ENCODE results near the gene ORAI1. TPM values are rescaled to one million over a fixed set of nuclear protein-coding genes. Genes with fewer than 3 reads are reported as not detected.
"Not testable (repeated sequence)": the region's sequence is repeated elsewhere in the genome, so short reads cannot be mapped to it uniquely, and the experiment has no call there.

Gene ORAI1
- total and polyA plus RNA-seq, 7 donors, result 5.3 to 24.9 (median 9.6) TPM

DNA sequence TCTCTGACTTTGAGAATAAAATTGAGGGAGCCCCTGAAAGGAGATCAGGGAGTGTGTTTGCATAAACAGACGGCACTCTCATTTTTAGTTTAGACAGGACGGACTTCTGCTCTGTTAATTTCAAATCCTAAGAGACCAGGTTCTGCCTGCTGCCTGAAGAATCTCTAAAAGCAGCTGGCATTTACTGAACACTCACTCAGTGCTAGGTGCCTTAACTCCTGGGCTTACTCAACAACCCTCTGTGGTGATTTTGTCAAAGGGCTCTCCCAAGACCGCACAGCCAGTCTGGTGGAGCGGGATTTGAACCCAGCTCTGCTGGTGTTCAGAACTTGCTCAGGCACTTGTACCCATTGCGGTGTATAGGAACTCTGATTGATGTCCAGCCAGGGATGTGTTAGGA lies 2.2 kb downstream of the ORAI1 start:
- no peak for TF ChIP-seq POLR2A (IDR thresholded peaks at IDR 0.05)
- no peak for TF ChIP-seq EP300 (IDR thresholded peaks at IDR 0.05)
- TF ChIP-seq POLR2AphosphoS5 (IDR thresholded peaks at IDR 0.05), result no peak
- intact Hi-C loops (cut with DNase I), result loop anchor here (5.0 kb wide), 2 partner anchors 44 to 126 kb away; no protein-coding TSS in a partner anchor
- no peaks in the 10 kb centered on the region for H3K9me3 ChIP-seq
- peaks cover 0 to 63% (median 51%) of the 10 kb centered on the region in 4 donors for H3K4me1 ChIP-seq
- H3K27ac ChIP-seq, result peak overlapping the region; percentile 89 to 95 (median 92)
- H3K27me3 ChIP-seq, result no peaks in the 10 kb centered on the region
- no peak for DNase-seq
- WGBS, 2 donors, result 62% methylated on average over 5 of the region's 5 CpGs
- H3K4me3 ChIP-seq, result peak overlapping the region in 2 of 4 donors; percentile 64 to 70
- no peaks in the 10 kb centered on the region for H3K36me3 ChIP-seq

DNA sequence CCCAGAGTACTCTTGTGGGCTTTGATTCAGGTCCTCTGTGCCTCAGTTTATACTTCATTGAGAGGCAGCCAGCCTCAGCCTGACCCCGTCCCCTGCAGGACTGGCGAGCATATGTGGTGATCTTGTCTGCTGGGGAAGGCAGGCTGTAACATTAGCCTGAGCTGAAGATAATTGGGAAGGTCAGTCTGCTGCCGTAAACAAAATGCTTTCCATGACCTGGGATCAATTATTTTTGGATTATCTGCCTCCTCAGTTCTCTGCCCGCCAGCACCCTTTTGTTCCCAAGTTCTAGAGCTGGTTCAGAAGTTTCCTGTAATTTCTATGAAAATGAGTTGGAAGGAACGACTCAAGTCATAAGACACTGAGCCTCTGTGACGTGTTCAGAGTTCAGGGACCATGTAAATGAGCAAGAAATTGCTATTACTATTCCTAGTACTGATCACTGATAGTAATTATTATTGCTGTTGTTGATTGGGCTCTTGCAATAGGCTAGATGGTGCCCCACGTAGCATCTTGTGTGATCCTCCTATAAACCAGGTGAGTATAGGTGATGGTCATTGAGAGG lies 4.5 kb downstream of the ORAI1 start:
- no peak for TF ChIP-seq POLR2AphosphoS5 (IDR thresholded peaks at IDR 0.05)
- TF ChIP-seq POLR2A (IDR thresholded peaks at IDR 0.05), result no peak
- no peak for TF ChIP-seq EP300 (IDR thresholded peaks at IDR 0.05)
- TF ChIP-seq, protein P1, sequence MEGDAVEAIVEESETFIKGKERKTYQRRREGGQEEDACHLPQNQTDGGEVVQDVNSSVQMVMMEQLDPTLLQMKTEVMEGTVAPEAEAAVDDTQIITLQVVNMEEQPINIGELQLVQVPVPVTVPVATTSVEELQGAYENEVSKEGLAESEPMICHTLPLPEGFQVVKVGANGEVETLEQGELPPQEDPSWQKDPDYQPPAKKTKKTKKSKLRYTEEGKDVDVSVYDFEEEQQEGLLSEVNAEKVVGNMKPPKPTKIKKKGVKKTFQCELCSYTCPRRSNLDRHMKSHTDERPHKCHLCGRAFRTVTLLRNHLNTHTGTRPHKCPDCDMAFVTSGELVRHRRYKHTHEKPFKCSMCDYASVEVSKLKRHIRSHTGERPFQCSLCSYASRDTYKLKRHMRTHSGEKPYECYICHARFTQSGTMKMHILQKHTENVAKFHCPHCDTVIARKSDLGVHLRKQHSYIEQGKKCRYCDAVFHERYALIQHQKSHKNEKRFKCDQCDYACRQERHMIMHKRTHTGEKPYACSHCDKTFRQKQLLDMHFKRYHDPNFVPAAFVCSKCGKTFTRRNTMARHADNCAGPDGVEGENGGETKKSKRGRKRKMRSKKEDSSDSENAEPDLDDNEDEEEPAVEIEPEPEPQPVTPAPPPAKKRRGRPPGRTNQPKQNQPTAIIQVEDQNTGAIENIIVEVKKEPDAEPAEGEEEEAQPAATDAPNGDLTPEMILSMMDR (IDR thresholded peaks at IDR 0.05), result no peak
- no peaks in the 10 kb centered on the region for H3K36me3 ChIP-seq
- H3K27me3 ChIP-seq, result no peaks in the 10 kb centered on the region
- intact Hi-C loops (cut with DNase I), result no loop called here
- WGBS, 2 donors, result 85 to 92% methylated on average over 7 of the region's 7 CpGs
- DNase-seq, result no peak
- H3K9me3 ChIP-seq, result no peaks in the 10 kb centered on the region
- H3K4me1 ChIP-seq, result peaks cover 0 to 53% (median 42%) of the 10 kb centered on the region in 4 donors
- H3K27ac ChIP-seq, result no peak overlapping the region
- H3K4me3 ChIP-seq, result no peak overlapping the region

DNA sequence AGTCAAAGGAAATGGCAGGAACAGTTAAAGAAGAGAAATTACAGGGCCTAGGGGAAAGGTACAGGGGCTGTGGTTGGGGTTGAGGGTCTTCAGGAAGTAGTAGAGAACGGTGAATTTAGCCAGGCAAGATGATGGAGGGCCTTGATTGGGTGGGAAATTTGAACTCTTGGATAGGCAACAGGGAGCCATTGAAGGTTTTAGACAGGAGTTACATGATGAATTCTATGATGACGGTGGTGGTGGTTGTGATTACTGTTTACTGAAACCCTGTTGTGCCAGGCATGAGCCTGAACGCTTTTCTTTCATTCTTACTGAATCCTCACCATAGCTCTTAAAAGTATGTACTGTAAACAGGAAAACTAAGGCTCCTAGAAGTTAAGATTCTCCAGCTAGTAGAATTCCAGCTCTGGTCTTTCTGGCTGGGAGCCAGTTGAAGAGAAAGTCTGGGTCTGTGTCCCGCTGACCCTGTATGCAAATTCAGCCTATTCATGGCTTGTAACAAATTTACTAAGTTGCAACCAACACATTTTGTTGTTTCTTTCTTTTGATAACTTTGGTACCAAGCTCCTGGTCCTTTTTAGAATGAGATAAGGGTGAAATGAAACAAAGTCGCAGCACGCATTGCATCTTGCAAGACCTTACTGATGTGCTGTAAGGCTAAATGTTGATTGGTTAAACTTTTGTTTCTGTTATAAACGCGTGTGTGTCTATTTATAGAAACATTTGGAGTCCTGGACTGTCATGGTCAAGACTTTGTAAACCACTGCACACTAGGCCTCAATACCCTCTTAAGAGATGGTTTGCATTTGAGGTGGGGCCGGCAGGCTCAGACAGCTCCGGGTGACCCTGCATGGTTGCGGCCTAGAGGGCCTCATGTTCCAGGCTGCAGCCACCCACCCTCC lies 6.0 kb downstream of the ORAI1 start:
- Histone ChIP-seq H3K27ac (peak overlapping the region in 3 of 4 donors; percentile 44 to 58 (median 44)), H3K4me1 (peaks cover 0 to 49% (median 38%) of the 10 kb centered on the region in 4 donors)
- intact Hi-C loops (cut with DNase I), result no loop called here

DNA sequence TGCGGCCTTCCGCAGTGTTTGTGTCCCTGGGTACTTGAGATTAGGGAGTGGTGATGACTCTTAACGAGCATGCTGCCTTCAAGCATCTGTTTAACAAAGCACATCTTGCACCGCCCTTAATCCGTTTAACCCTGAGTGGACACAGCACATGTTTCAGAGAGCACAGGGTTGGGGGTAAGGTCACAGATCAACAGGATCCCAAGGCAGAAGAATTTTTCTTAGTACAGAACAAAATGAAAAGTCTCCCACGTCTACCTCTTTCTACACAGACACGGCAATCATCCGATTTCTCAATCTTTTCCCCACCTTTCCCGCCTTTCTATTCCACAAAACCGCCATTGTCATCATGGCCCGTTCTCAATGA lies 7.5 kb downstream of the ORAI1 start:
- H3K9me3 ChIP-seq; H3K4me3 ChIP-seq; DNase-seq; H3K27me3 ChIP-seq; intact Hi-C loops (cut with DNase I); H3K27ac ChIP-seq; H3K36me3 ChIP-seq: not testable (repeated sequence)
- H3K4me1 ChIP-seq, result peaks cover 0 to 41% (median 24%) of the 10 kb centered on the region in 4 donors
- 94 to 98% methylated on average over 5 to 6 of the region's 11 CpGs for WGBS, 2 donors

More for the DNA sequence above, 6.0 kb downstream of the ORAI1 start:
- WGBS, 2 donors, result 64 to 78% methylated on average over 11 of the region's 11 CpGs
- no peak overlapping the region for H3K4me3 ChIP-seq
- H3K36me3 ChIP-seq, result no peaks in the 10 kb centered on the region
- TF ChIP-seq EP300 (IDR thresholded peaks at IDR 0.05) (no peak), POLR2AphosphoS5 (IDR thresholded peaks at IDR 0.05) (no peak), POLR2A (IDR thresholded peaks at IDR 0.05) (no peak)
- TF ChIP-seq, protein P1 (IDR thresholded peaks at IDR 0.05), result no peak
- no peaks in the 10 kb centered on the region for H3K27me3 ChIP-seq
- no peaks in the 10 kb centered on the region for H3K9me3 ChIP-seq
- DNase-seq, result no peak

DNA sequence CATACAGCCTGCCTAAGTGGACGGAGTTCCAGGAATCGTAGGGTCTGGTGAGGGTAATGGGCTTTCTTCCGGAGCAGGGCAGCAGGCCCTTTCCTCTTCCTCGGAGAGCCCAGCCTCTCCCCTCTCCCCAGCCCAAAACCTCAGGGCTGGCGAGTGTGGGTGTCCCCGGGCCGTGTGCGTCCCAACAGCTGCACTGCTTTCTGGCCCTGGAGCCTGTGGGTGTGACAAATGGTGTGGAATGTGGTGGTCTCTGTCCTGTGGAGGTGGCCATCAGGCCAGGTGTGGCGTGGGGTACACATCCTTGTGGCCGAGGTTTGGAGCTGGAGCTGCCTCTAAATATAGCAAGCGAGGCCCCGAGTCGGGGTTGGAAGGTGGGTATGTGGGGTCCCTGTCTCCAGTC lies 8.5 kb downstream of the ORAI1 start:
- no peak for DNase-seq
- Histone ChIP-seq H3K4me1 (peaks cover 0 to 33% (median 20%) of the 10 kb centered on the region in 4 donors), H3K4me3 (no peak overlapping the region), H3K9me3 (no peaks in the 10 kb centered on the region), H3K27me3 (no peaks in the 10 kb centered on the region), H3K27ac (no peak overlapping the region), H3K36me3 (no peaks in the 10 kb centered on the region)
- 72 to 91% methylated on average over 13 of the region's 13 CpGs for WGBS, 2 donors
- TF ChIP-seq POLR2A (IDR thresholded peaks at IDR 0.05) (no peak), EP300 (IDR thresholded peaks at IDR 0.05) (no peak), POLR2AphosphoS5 (IDR thresholded peaks at IDR 0.05) (no peak)
- TF ChIP-seq, protein P1 (IDR thresholded peaks at IDR 0.05), result no peak
- intact Hi-C loops (cut with DNase I), result no loop called here

All from sigmoid colon (tissue), 7 donors.